Liver (tissue), 9 donors: ENCODE measurements around the gene ERFE. TPM values are rescaled to one million over a fixed set of nuclear protein-coding genes. Genes with fewer than 3 reads are reported as not detected.

ENCODE experiments used
- DNase-seq: peaks from one replicate; pipeline ENCODE4 v3.0.0-alpha.2; 2017; ENCODE audit warnings: low spot score
- H3K27ac ChIP-seq, 2 donors: one replicate each; pipeline ENCODE4 v1.7.0; 2013; ENCODE audit warnings: inconsistent platforms in 2 of 2, low read length in 2 of 2, control low read depth in 1 of 2, low read depth in 1 of 2, mild to moderate bottlenecking in 1 of 2
- H3K27me3 ChIP-seq, 4 donors: one replicate each; pipeline versions ENCODE4 v1.6.1 to v1.7.0; 2013; ENCODE audit warnings: low read length in 3 of 4, inconsistent platforms in 1 of 4, mild to moderate bottlenecking in 1 of 4, moderate library complexity in 1 of 4; ENCODE audit not compliant: control insufficient read depth in 4 of 4, insufficient read depth in 4 of 4
- H3K36me3 ChIP-seq, 4 donors: one replicate each; pipeline versions ENCODE4 v1.6.1 to v1.7.0; 2013; ENCODE audit warnings: low read length in 3 of 4, mild to moderate bottlenecking in 3 of 4, low read depth in 1 of 4, moderate library complexity in 1 of 4; ENCODE audit not compliant: control insufficient read depth in 4 of 4, insufficient read depth in 3 of 4
- H3K4me1 ChIP-seq, 4 donors: one replicate each; pipeline versions ENCODE4 v1.6.1 to v1.7.0; 2013; ENCODE audit warnings: low read length in 3 of 4, mild to moderate bottlenecking in 3 of 4, moderate library complexity in 1 of 4; ENCODE audit not compliant: control insufficient read depth in 4 of 4, insufficient read depth in 4 of 4
- H3K4me3 ChIP-seq, 3 donors: one replicate each; pipeline versions ENCODE4 v1.6.1 to v1.7.0; 2013; ENCODE audit warnings: low read length in 3 of 3, control low read depth in 1 of 3, low read depth in 1 of 3, mild to moderate bottlenecking in 1 of 3
- H3K9ac ChIP-seq, 2 donors: one replicate each; pipeline ENCODE4 v1.7.0; 2013; ENCODE audit warnings: low read length in 2 of 2, mild to moderate bottlenecking in 2 of 2, moderate library complexity in 2 of 2, control low read depth in 1 of 2, low read depth in 1 of 2
- H3K9me3 ChIP-seq, 4 donors: one replicate each; pipeline versions ENCODE4 v1.6.1 to v1.7.0; 2013; ENCODE audit warnings: low read length in 3 of 4; ENCODE audit not compliant: control insufficient read depth in 4 of 4
- CTCF ChIP-seq: fragments of 150-350 bp; IDR thresholded peaks from 2 replicates; pipeline ENCODE4 v1.5.1; 2017; ENCODE audit warnings: improper control_type of control experiment, low read depth, low read length; ENCODE audit not compliant: missing input control
- EGR1 ChIP-seq, 2 donors: IDR thresholded peaks; 2 replicates each; pipeline ENCODE4 v1.6.1; 2016 to 2018; ENCODE audit warnings: antibody characterized with exemption in 2 of 2, low read depth in 2 of 2
- FOXA1 ChIP-seq: IDR thresholded peaks from 2 replicates; pipeline ENCODE4 v1.6.1; 2016; ENCODE audit warnings: antibody characterized with exemption
- FOXA2 ChIP-seq: IDR thresholded peaks from 2 replicates; pipeline ENCODE4 v1.6.1; 2016; ENCODE audit warnings: antibody characterized with exemption
- GABPA ChIP-seq, 2 donors: IDR thresholded peaks in 1 of 2; conservative IDR thresholded peaks in 1 of 2; 2 replicates each; pipeline ENCODE4 v1.6.1; 2016; ENCODE audit warnings: antibody characterized with exemption in 2 of 2, mild to moderate bottlenecking in 1 of 2, moderate library complexity in 1 of 2
- HNF4A ChIP-seq, 2 donors: conservative IDR thresholded peaks; 2 replicates each; pipeline ENCODE4 v1.6.1; 2016; ENCODE audit warnings: antibody characterized with exemption in 2 of 2, mild to moderate bottlenecking in 2 of 2
- JUND ChIP-seq, 2 donors: IDR thresholded peaks; 2 replicates each; pipeline ENCODE4 v1.6.1; 2016; ENCODE audit warnings: antibody characterized with exemption in 2 of 2
- NR2F2 ChIP-seq: IDR thresholded peaks from 2 replicates; pipeline ENCODE4 v1.6.1; 2016; ENCODE audit warnings: antibody characterized with exemption
- RAD21 ChIP-seq, 2 donors: IDR thresholded peaks; 2 replicates each; pipeline ENCODE4 v1.6.1; 2016; ENCODE audit warnings: antibody characterized with exemption in 2 of 2, mild to moderate bottlenecking in 2 of 2
- REST ChIP-seq: IDR thresholded peaks from 2 replicates; pipeline ENCODE4 v1.6.1; 2016; ENCODE audit warnings: antibody characterized with exemption, mild to moderate bottlenecking
- RXRA ChIP-seq, 2 donors: IDR thresholded peaks; 2 replicates each; pipeline ENCODE4 v1.6.1; 2017 to 2018; ENCODE audit warnings: antibody characterized with exemption in 2 of 2, mild to moderate bottlenecking in 1 of 2
- SP1 ChIP-seq: IDR thresholded peaks from 2 replicates; pipeline ENCODE4 v1.6.1; 2018; ENCODE audit warnings: antibody characterized with exemption, mild to moderate bottlenecking
- TAF1 ChIP-seq: conservative IDR thresholded peaks from 2 replicates; pipeline ENCODE4 v1.6.1; 2016; ENCODE audit warnings: antibody characterized with exemption, mild to moderate bottlenecking
- YY1 ChIP-seq: IDR thresholded peaks from 2 replicates; pipeline ENCODE4 v1.6.1; 2016; ENCODE audit warnings: antibody characterized with exemption, mild to moderate bottlenecking
- WGBS: extraction: QIAGEN DNeasy Blood & Tissue Kit; methylation state at CpG from one replicate; pipeline ENCODE4 v1.1.7; 2013; 5-methylcytosine and 5-hydroxymethylcytosine counted together
- polyA plus RNA-seq, 2 donors: library from polyadenylated mRNA; stranded (reverse) in 1 of 2; unstranded in 1 of 2; fragments of 200-250 nt in 1 of 2; fragments of >200 nt in 1 of 2; fragmentation: Nextera tagmentation in 1 of 2; extraction: Ambion mirVana in 1 of 2; gene quantifications; one replicate each; pipeline versions ENCODE4 v1.2.1 to v1.2.3, GENCODE V29; 2013 to 2015
- total RNA-seq, 2 donors: library from RNA; depleted of rRNA; stranded (reverse); fragments of >200 nt; gene quantifications; one replicate each; pipeline ENCODE4 v1.2.3, GENCODE V29; 2014
- TF ChIP-seq, protein P1 (sequence below): IDR thresholded peaks from 2 replicates; pipeline ENCODE4 v1.6.1; 2016; ENCODE audit warnings: antibody characterized with exemption
- TF ChIP-seq, protein P2 (sequence below): IDR thresholded peaks from 2 replicates; pipeline ENCODE4 v1.6.1; 2016; ENCODE audit warnings: antibody characterized with exemption
- TF ChIP-seq, protein P3 (sequence below): IDR thresholded peaks from 2 replicates; pipeline ENCODE4 v1.6.1; 2016; ENCODE audit warnings: antibody characterized with exemption
- donor health status: healthy.
- donor health status: healthy.
- donor health status: healthy.
- donor health status: healthy.
- donor health status: healthy.

The ERFE gene
- total and polyA plus RNA-seq, 4 donors: 0.17 to 14.0 TPM; not detected in 2

DNA sequence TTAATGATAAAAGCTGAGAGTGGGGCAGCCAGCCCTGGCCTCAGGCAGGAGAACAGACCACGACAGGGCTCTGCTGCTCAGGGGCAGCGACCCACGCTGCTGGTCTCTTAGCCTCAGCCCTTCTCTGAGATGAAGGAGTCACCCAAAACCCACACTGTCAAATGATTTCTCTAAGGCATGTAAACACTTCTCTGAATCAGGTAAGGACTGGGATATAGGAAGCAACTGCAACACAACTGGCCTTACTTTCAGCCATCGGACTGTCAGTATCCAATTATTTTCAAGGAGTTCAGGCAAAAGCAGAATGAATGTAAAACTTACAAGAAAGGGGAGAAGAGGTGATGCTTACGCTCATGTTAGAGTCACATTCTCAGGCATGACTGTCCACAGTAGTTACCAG lies 21.8 kb downstream of the ERFE start:
- H3K9me3 ChIP-seq: no peaks in the 10 kb centered on the region
- H3K4me3 ChIP-seq: no peak overlapping the region
- DNase-seq: no peak
- no peaks in the 10 kb centered on the region for H3K4me1 ChIP-seq
- peaks cover 14 to 80% (median 70%) of the 10 kb centered on the region in 4 donors for H3K36me3 ChIP-seq
- TF ChIP-seq FOXA2: no peak
- no peak for TF ChIP-seq RXRA (IDR thresholded peaks at IDR 0.05)
- TF ChIP-seq, protein P1, sequence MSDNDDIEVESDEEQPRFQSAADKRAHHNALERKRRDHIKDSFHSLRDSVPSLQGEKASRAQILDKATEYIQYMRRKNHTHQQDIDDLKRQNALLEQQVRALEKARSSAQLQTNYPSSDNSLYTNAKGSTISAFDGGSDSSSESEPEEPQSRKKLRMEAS: no peak
- TF ChIP-seq REST: no peak
- no peak for TF ChIP-seq EGR1 (IDR thresholded peaks at IDR 0.05; ENCODE audit: low read depth in 2 of 2)
- TF ChIP-seq SP1: no peak
- TF ChIP-seq GABPA (IDR thresholded peaks at IDR 0.05 in 1 of 2, conservative IDR thresholded peaks at IDR 0.05 in 1 of 2): no peak
- TF ChIP-seq FOXA1: no peak
- no peak for TF ChIP-seq CTCF
- no peak for TF ChIP-seq JUND (IDR thresholded peaks at IDR 0.05)
- no peaks in the 10 kb centered on the region for H3K27me3 ChIP-seq
- 96% methylated on average over 5 of the region's 5 CpGs for WGBS
- no peak overlapping the region for H3K27ac ChIP-seq
- no peak overlapping the region for H3K9ac ChIP-seq

DNA sequence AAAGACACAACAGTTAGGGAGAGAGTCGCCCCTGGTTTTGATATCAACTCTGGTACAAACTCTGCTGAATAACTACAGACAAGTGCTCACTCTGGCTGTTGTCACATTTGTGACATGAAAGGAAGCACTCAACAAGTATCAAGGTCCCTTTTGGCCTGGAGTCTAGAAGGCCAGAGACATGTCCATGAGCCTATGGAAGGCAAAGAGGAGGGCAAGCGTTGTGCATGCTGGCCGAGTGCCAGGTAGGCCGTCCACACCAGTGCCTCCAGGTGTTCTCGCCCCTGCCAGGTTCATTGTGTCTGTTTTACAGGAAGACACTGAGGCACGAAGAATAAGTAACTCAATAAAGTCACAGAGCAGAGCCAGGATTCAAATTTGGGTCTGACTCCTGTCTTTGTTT lies 23.6 kb downstream of the ERFE start:
- Histone ChIP-seq H3K9ac (no peak overlapping the region), H3K27me3 (no peaks in the 10 kb centered on the region), H3K9me3 (no peaks in the 10 kb centered on the region), H3K4me3 (no peak overlapping the region), H3K4me1 (no peaks in the 10 kb centered on the region), H3K36me3 (peaks cover 18 to 88% (median 73%) of the 10 kb centered on the region in 4 donors), H3K27ac (no peak overlapping the region)
- no peak for DNase-seq
- WGBS: 84% methylated on average over 6 of the region's 6 CpGs
- TF ChIP-seq JUND (IDR thresholded peaks at IDR 0.05) (no peak), FOXA2 (no peak), TAF1 (no peak), GABPA (IDR thresholded peaks at IDR 0.05 in 1 of 2, conservative IDR thresholded peaks at IDR 0.05 in 1 of 2) (no peak), YY1 (no peak), HNF4A (conservative IDR thresholded peaks at IDR 0.05) (no peak), FOXA1 (no peak), RXRA (IDR thresholded peaks at IDR 0.05) (no peak), EGR1 (IDR thresholded peaks at IDR 0.05; ENCODE audit: low read depth in 2 of 2) (no peak), CTCF (no peak), SP1 (no peak), NR2F2 (no peak), RAD21 (IDR thresholded peaks at IDR 0.05) (no peak), REST (no peak)
- TF ChIP-seq, protein P2, sequence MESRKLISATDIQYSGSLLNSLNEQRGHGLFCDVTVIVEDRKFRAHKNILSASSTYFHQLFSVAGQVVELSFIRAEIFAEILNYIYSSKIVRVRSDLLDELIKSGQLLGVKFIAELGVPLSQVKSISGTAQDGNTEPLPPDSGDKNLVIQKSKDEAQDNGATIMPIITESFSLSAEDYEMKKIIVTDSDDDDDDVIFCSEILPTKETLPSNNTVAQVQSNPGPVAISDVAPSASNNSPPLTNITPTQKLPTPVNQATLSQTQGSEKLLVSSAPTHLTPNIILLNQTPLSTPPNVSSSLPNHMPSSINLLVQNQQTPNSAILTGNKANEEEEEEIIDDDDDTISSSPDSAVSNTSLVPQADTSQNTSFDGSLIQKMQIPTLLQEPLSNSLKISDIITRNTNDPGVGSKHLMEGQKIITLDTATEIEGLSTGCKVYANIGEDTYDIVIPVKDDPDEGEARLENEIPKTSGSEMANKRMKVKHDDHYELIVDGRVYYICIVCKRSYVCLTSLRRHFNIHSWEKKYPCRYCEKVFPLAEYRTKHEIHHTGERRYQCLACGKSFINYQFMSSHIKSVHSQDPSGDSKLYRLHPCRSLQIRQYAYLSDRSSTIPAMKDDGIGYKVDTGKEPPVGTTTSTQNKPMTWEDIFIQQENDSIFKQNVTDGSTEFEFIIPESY: no peak
- TF ChIP-seq, protein P1: no peak
- TF ChIP-seq, protein P3, sequence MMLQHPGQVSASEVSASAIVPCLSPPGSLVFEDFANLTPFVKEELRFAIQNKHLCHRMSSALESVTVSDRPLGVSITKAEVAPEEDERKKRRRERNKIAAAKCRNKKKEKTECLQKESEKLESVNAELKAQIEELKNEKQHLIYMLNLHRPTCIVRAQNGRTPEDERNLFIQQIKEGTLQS: no peak
